Transverse colon (tissue), 4 donors: Measurements from ENCODE around the gene ACOT4.
"Not testable (repeated sequence)": the region's sequence is repeated elsewhere in the genome, so short reads cannot be mapped to it uniquely, and the experiment has no call there.

Experiments used
- POLR2AphosphoS5 ChIP-seq, 3 donors: sonication (generic); formaldehyde crosslinking; IDR thresholded peaks; one replicate each; pipeline ENCODE4 v1.6.1; 2016; ENCODE audit warnings: antibody characterized with exemption in 3 of 3
- TF ChIP-seq, protein P1 (sequence below), 5 experiments: fragments of 200-600 bp in 3 of 5; fragments of 450-650 bp in 2 of 5; sonication (generic) in 3 of 5; IDR thresholded peaks; 1 replicate in 2 of 5; 2 replicates in 3 of 5; pipeline ENCODE4 v1.5.1; 2016 to 2017; ENCODE audit warnings: antibody characterized with exemption in 5 of 5, inconsistent platforms in 3 of 5, mild to moderate bottlenecking in 2 of 5, moderate library complexity in 1 of 5

DNA sequence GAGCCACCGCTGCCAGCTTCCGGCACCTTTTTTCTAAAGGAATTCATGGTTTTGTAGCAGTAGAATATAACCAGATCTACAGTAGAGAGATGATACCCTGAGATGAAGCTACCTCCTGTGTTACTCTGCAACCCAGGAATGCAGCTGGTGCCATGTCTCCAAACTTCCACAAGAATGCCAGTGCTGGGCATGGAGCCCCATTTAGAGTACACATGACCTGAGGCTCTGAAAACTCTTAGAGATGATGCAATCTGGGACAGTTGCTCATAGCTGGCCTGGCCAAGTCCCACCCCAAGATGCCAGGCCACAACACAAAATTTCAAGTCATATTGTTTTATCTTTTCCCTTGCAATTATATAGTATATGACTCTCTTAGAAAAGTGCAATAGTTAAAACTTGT is 14.5 kb upstream of the ACOT4 start:
- TF ChIP-seq, protein P1, sequence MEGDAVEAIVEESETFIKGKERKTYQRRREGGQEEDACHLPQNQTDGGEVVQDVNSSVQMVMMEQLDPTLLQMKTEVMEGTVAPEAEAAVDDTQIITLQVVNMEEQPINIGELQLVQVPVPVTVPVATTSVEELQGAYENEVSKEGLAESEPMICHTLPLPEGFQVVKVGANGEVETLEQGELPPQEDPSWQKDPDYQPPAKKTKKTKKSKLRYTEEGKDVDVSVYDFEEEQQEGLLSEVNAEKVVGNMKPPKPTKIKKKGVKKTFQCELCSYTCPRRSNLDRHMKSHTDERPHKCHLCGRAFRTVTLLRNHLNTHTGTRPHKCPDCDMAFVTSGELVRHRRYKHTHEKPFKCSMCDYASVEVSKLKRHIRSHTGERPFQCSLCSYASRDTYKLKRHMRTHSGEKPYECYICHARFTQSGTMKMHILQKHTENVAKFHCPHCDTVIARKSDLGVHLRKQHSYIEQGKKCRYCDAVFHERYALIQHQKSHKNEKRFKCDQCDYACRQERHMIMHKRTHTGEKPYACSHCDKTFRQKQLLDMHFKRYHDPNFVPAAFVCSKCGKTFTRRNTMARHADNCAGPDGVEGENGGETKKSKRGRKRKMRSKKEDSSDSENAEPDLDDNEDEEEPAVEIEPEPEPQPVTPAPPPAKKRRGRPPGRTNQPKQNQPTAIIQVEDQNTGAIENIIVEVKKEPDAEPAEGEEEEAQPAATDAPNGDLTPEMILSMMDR (IDR thresholded peaks at IDR 0.05) = not testable (repeated sequence)
- not testable (repeated sequence) for TF ChIP-seq POLR2AphosphoS5 (IDR thresholded peaks at IDR 0.05)
